Activated T-helper 1 cell treated with anti-CD3 and anti-CD28 coated beads, Interleukin-12 subunit alpha, Interleukin-12 subunit beta, Interleukin-2, Interleukin-4 antibody, amounts not matched to agents 30 ng/mL and 10 ng/mL and 1 ng/mL, durations not matched to agents 14 hours and 24 hours and 36 hours (primary cell): Measurements from ENCODE around the gene PCIF1. TPM values are rescaled to one million over a fixed set of nuclear protein-coding genes. Genes with fewer than 3 reads are reported as not detected.
A peak's percentile ranks its signal among the peaks of the same experiment; 100 is the strongest.

Experiments
- DNase-seq: peaks from one replicate; pipeline ENCODE4 v3.0.0; 2021; ENCODE audit warnings: low spot score
- H3K27ac Mint-ChIP-seq: one replicate; pipeline ENCODE4 v1.8.0; 2021; ENCODE audit warnings: mild to moderate bottlenecking, mixed read lengths
- H3K27me3 Mint-ChIP-seq: one replicate; pipeline ENCODE4 v1.8.0; 2022; ENCODE audit warnings: mild to moderate bottlenecking, moderate library complexity, mixed read lengths; ENCODE audit not compliant: insufficient read depth
- H3K36me3 Mint-ChIP-seq: one replicate; pipeline ENCODE4 v1.8.0; 2021; ENCODE audit warnings: low read depth, mixed read lengths
- H3K4me1 Mint-ChIP-seq: one replicate; pipeline ENCODE4 v1.8.0; 2021; ENCODE audit warnings: low read depth, mixed read lengths
- H3K4me3 Mint-ChIP-seq: one replicate; pipeline ENCODE4 v1.8.0; 2021; ENCODE audit warnings: mild to moderate bottlenecking, moderate library complexity, mixed read lengths
- H3K9me3 Mint-ChIP-seq: one replicate; pipeline ENCODE4 v1.8.0; 2021; ENCODE audit warnings: mixed read lengths
- intact Hi-C: fragments of 100-400 bp; cut with micrococcal nuclease; formaldehyde crosslinking; loops from one replicate; pipeline ENCODE4 v1.15.1; 2024
- total RNA-seq: library from RNA; stranded (reverse); gene quantifications from 2 replicates; pipeline ENCODE4 v1.2.3, GENCODE V29; 2022

The PCIF1 gene
- total RNA-seq, 1 donor from 2014 or later = 28.5 TPM

DNA sequence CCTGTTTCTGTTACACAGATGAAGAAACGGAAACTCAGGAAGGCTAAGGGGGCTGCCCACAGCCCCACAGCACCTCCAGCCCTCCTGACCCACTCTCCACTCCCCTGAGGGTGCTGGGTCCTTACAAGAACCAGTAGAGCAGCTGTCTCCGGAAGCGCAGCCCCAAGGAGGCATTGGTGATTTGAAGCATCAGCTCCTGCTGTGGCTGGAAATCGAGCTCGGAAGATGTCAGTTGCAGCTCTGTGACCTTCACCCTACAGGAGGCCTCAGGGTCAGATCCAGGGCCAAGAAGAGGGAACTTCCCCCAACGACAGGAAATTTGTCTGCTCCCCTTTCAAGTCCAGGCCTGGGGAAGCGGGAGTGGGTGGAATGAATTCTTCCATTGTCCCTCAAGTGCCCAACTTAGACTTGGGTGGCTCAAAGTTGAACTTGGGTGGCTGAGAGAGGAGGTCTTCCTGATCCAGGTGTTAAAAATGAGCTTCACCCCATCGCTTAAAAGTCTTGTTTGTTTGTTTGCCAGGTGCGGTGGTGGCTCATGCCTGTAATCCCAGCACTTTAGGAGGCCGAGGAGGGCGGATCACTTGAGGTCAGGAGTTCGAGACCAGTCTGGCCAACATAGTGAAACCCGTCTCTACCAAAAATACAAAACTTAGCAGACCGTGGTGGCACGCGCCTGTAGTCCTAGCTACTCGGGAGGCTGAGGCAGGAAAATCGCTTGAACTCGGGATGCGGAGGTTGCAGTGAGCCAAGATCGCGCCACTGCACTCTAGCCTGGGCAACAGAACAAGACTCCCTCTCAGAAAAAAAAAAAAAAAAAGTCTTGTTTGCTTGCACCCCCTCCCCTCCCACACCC is 24.4 kb upstream of the PCIF1 start:
- no peak overlapping the region for H3K27ac Mint-ChIP-seq
- no peaks in the 10 kb centered on the region for H3K9me3 Mint-ChIP-seq
- peaks cover 14% of the 10 kb centered on the region for H3K4me1 Mint-ChIP-seq
- DNase-seq = no peak
- H3K36me3 Mint-ChIP-seq = no peaks in the 10 kb centered on the region
- intact Hi-C loops = loop anchor here (1.0 kb wide), 3 partner anchors 19 to 62 kb away; partner anchors contain the start of genes ACOT8, CTSA, NEURL2 and ZNF335
- H3K27me3 Mint-ChIP-seq = peaks cover 13% of the 10 kb centered on the region
- peak overlapping the region; percentile 45 for H3K4me3 Mint-ChIP-seq

DNA sequence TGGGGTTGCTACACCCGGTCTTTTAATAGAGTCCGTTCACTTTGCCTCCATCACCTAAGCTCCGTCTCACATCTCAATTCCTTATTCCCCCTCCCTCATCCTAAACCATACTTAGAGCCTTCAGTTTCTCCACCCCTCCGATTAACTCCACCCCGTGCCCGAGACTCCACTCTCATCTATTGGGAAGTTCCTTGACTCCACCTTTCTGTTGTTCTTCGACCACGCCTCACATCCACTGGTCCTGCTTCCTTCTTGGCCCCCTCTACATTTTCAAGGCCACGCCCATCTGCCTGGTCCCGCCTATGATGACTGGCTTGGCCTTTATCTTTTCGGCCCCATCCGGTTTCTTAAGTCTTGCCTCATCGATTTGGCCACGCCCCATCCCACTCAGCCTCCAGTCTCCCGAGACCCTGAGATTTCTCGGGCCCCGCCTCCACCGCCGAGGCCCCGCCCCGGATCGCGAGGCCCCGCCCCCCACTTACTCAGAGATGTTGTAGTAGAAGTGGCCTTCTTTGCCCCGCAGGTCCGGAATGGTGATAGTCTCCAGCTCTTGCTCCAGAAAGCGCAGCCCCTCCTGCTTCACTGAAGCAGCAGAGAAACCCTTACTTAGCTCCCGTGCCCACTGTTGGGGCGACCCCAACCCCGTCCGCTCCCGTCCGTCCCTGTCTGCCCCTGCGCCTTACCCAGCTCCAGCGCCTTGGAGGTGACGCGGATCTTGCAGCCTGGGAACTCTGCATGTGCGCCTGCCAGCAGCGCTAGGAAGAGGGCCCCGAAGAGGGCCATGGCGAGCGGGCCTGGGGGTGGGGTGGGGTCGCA is 23.6 kb upstream of the PCIF1 start:
- intact Hi-C loops = loop anchor here (1.0 kb wide), 6 partner anchors 20 to 61 kb away; partner anchors contain the start of genes ACOT8, CTSA, NEURL2 and ZNF335
- no peaks in the 10 kb centered on the region for H3K36me3 Mint-ChIP-seq
- H3K27ac Mint-ChIP-seq = peak overlapping the region; percentile 33
- DNase-seq = peak; percentile 81
- H3K4me1 Mint-ChIP-seq = peaks cover 14% of the 10 kb centered on the region
- peaks cover 14% of the 10 kb centered on the region for H3K27me3 Mint-ChIP-seq
- no peaks in the 10 kb centered on the region for H3K9me3 Mint-ChIP-seq
- H3K4me3 Mint-ChIP-seq = peak overlapping the region; percentile 45

DNA sequence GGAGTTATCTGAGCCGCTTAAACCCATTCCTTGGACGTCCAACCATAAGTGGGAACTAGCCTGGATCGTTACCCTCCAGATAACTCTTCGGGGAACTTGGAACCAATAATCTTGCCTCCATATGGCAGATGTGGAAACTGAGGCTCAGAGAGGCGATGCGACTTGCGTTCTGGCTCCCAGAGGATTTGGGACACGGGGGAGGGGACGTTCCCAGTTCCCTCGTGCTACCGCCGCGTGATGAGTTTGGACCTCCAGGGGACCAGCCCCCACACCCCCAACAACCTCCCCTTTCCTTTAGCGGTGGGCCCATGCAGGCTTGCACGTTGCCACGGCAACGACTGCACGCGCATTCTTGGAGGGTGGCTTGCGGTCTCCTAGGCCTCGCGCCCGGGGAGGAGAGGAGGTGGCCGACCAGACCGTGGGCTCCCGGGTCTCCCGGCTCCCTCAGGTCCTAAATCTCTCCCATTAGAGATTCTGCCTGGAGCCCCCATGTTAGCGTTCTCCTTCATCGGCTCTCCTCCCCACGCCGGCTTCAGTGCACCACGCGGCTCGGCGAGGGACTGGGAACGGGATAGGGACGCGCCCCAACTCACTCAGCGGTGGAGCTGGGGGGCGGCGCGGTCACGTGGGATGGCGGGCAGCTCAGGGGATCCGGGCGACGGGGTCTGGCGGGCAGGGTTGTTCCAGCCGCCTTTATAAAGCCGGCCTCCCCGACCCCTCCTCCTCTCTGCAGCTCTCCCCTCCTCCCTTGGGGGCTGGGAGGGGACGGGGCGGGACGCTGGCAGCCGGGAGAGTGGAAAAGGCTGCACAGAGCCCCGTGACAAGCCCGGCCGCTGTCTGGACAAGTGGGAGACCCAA is 22.8 kb upstream of the PCIF1 start, which contains the start of gene PLTP:
Gene PLTP, minus strand, starts transcription at position 670 of the 858 bp plus-strand sequence. CDS start 703 bp downstream, outside the sequence.
- peak; percentile 14 for DNase-seq
- H3K9me3 Mint-ChIP-seq = no peaks in the 10 kb centered on the region
- H3K4me3 Mint-ChIP-seq = peak within 1 kb of the TSS; percentile 47
- peaks cover 18% of the 10 kb centered on the region for H3K27me3 Mint-ChIP-seq
- H3K4me1 Mint-ChIP-seq = peaks cover 14% of the 10 kb centered on the region
- H3K36me3 Mint-ChIP-seq = no peaks in the 10 kb centered on the region
- H3K27ac Mint-ChIP-seq = peak within 1 kb of the TSS; percentile 33
- intact Hi-C loops = loop anchor here (1.0 kb wide), 3 partner anchors 24 to 30 kb away; partner anchors contain the start of gene ZSWIM1

DNA sequence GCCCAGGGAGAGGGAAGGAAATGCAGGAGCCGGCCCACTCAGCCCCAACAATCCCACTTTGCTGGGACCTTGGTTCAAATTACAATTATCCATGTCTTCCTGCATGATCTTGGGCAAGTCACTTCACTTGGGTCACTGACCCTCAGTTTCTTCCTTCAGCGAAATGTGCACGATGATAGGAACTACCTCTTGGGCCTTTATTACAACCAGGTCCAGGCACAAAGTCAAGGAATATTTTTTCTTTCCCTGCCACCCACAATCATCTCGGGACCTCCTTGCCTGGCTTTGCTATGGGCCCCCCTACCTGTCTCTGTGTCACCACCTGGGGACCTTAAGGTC is 22.2 kb upstream of the PCIF1 start:
- no peaks in the 10 kb centered on the region for H3K9me3 Mint-ChIP-seq
- H3K4me1 Mint-ChIP-seq = peaks cover 14% of the 10 kb centered on the region
- no peaks in the 10 kb centered on the region for H3K36me3 Mint-ChIP-seq
- intact Hi-C loops = no loop called here
- H3K27me3 Mint-ChIP-seq = peaks cover 18% of the 10 kb centered on the region
- H3K4me3 Mint-ChIP-seq = peak overlapping the region; percentile 30
- no peak for DNase-seq
- no peak overlapping the region for H3K27ac Mint-ChIP-seq

DNA sequence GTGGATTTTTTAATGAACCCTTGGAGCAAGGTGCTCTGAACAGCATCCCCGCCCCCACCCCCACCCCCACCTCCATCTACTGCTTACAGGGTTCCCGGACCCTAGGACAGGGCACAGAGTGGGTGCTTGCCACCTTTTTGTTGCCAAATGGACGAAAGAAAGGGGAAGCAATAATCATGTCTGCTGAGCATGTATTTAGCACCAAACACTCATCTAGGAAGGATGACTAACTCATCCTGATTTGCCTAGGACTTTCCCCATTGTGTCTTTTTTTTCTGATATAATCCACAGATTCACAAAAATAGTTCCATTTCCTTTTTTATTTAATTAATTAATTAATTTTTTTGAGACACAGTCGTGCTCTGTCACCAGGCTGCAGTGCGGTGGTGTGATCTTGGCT is 21.4 kb upstream of the PCIF1 start:
- H3K9me3 Mint-ChIP-seq = no peaks in the 10 kb centered on the region
- peaks cover 18% of the 10 kb centered on the region for H3K27me3 Mint-ChIP-seq
- H3K27ac Mint-ChIP-seq = no peak overlapping the region
- H3K4me1 Mint-ChIP-seq = peaks cover 14% of the 10 kb centered on the region
- no peaks in the 10 kb centered on the region for H3K36me3 Mint-ChIP-seq
- intact Hi-C loops = no loop called here
- no peak for DNase-seq
- peak overlapping the region; percentile 22 for H3K4me3 Mint-ChIP-seq

DNA sequence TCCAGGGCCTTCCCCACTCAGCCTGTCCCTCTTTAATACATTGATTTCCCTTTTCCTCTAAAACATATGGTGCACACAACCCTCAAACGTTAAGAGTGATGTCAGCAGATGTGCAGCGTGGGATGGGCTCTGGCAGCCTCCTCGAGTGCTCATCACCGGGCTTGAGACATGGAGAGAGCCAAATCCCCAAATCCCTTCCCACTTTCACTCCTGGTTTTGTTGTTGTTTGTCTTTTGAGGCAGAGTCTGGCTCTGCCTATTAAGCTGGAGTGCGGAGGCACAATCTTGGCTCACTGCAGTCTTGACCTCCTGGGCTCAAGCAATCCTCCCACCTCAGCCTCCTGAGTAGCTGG is 16.7 kb upstream of the PCIF1 start:
- DNase-seq = no peak
- H3K36me3 Mint-ChIP-seq = no peaks in the 10 kb centered on the region
- intact Hi-C loops = no loop called here
- peaks cover 26% of the 10 kb centered on the region for H3K27me3 Mint-ChIP-seq
- peaks cover 5% of the 10 kb centered on the region for H3K4me1 Mint-ChIP-seq
- no peak overlapping the region for H3K27ac Mint-ChIP-seq
- H3K9me3 Mint-ChIP-seq = no peaks in the 10 kb centered on the region
- H3K4me3 Mint-ChIP-seq = no peak overlapping the region

DNA sequence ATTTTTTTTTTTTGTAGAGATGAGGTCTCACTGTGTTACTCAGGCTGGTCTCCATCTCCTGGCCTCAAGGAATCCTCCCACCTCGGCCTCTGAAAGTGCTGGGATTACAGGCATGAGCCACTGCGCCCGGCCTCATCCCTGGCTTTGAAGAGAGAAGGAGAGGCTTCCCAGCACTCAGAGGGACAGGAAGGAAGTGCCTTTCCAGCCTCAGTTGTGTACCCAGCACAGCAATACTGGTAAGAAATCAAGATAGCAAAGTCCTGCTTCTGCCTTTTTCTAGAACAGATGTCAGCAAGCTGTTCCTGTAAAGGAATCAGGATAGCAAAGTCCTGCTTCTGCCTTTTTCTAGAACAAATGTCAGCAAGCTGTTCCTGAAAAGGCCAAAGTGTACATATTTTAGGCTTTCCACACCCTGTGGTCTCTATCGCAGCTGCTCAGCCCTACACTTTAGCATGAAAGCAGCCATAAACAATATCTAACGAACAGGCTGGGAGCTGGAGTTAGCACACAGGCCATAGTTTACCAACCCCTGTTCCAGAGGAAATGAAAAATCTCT is 16.2 kb upstream of the PCIF1 start:
- Mint-ChIP-seq H3K9me3 (no peaks in the 10 kb centered on the region), H3K27me3 (peaks cover 29% of the 10 kb centered on the region), H3K4me3 (no peak overlapping the region), H3K36me3 (no peaks in the 10 kb centered on the region), H3K27ac (no peak overlapping the region), H3K4me1 (peaks cover 5% of the 10 kb centered on the region)
- no peak for DNase-seq
- intact Hi-C loops = no loop called here

DNA sequence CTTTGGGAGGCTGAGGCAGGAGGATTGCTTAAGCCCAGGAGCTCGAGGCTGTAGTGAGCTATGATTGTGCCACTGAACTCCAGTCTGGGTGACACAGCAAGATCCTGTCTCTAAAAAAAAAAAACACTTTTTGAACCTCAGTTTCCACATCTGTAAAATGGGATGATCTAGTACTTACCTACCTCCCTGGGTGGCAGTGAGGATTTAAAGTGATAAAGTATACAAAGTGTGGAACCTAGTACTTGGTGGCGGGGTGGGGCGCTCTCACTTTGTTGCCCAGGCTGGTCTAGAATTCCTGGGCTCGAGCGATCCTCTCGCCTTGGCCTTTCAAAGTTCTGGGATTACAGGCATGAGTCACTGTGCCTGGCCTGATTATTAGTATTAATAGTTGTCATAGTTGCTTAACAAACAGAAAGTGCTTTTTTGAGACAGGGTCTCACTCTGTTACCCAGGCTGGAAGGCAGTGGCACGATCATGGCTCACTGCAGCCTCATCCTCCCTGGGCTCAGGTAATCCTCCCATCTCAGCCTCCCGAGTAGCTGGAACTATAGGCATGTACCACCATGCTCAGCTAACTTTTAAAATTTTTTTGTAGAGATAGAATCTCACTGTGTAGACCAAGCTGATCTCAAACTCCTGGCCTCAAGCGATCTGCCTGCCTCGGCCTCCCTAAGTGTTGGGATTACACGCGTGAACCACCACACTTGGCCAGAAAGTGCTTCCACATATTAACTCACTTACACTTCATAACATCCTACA is 15.5 kb upstream of the PCIF1 start:
- H3K27me3 Mint-ChIP-seq = peaks cover 29% of the 10 kb centered on the region
- no peak overlapping the region for H3K27ac Mint-ChIP-seq
- no peaks in the 10 kb centered on the region for H3K9me3 Mint-ChIP-seq
- DNase-seq = no peak
- peaks cover 5% of the 10 kb centered on the region for H3K4me1 Mint-ChIP-seq
- H3K36me3 Mint-ChIP-seq = no peaks in the 10 kb centered on the region
- no peak overlapping the region for H3K4me3 Mint-ChIP-seq
- intact Hi-C loops = no loop called here

DNA sequence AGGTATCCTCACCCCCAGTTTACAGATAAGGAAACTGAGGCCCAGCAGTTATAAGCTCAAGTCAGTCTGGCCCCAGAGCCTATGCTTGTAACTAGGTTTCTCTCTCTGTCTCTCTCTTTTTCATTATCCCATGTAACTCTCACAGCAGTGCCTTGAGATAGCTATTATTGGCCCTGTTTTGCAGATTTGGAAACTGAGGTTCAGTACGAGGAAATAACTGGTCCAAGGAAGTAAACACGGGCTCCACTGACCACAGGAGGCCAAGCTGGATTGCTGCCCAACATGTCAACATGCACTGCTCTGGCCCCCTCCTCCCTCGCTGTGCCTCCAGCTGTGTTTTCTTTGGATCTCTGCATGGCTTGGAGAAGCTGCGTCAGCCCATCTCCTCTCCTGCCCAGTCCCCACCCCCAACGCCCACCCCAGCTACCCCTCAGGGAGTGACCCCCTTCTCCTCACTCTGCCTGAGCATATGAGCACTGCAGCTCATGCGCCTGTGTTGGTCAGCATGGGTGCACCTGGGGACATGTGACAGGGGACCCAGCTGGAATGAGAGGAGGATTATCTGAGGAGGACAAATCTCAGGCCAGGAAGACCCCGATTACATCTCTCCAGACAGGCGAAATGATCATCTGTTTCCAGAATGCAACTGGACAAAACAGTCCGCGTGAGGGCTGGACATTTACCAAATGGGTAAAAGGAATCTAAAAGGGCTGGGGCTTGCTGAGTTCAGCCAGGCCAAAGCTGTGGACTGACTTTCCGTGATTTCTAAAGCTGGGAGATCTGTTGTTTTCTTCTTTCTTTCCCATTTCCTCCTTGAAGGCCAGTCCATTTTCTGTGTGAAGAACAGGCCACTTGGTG is 14.7 kb upstream of the PCIF1 start:
- H3K27ac Mint-ChIP-seq = no peak overlapping the region
- H3K36me3 Mint-ChIP-seq = no peaks in the 10 kb centered on the region
- H3K27me3 Mint-ChIP-seq = peaks cover 25% of the 10 kb centered on the region
- no peak for DNase-seq
- H3K4me3 Mint-ChIP-seq = no peak overlapping the region
- no peaks in the 10 kb centered on the region for H3K9me3 Mint-ChIP-seq
- peaks cover 5% of the 10 kb centered on the region for H3K4me1 Mint-ChIP-seq
- intact Hi-C loops = no loop called here

DNA sequence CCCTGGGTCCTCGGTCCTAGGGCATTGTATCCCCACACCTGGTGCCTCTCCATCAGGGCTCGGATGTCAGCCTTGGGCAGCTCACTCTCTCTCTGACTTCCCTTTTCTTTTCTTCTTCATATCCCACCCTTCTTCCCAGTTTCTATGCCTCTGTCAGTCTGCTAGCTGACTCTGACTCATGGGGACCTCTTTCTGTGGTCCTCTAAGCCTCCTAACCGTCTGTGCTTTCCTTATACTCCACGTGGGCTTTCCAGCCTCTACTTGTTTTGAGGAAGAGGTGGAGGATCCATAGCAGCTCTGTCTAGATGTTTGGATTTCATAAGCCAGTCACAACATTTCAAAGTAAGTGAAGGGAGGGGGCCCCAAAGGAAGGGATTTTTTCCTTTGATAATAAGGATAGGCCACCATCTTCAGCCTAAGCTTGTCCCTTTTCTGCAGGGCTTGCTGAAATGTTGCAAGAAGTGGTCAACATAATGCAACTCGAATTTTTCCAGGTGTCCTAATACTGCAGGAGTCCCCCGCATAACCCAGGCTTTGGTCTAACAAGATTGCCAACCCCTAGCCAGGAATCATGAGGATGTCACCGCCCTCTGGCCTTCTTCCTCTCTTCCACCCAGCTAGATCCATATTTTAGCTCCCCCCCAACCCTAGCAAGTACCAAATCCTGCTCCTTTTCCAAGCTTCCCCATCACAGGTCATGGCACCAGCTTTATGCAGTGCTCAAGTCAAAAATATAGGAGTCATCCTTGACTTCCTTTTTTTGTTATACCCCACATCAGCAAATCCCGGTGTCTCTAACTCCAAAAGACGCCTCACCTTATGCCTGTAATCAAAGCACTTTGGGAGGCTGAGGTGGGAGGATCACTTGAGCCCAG is 13.8 kb upstream of the PCIF1 start:
- Mint-ChIP-seq H3K9me3 (no peaks in the 10 kb centered on the region), H3K27me3 (peaks cover 27% of the 10 kb centered on the region), H3K27ac (no peak overlapping the region), H3K4me3 (no peak overlapping the region), H3K36me3 (no peaks in the 10 kb centered on the region), H3K4me1 (peaks cover 5% of the 10 kb centered on the region)
- DNase-seq = no peak
- intact Hi-C loops = no loop called here
